Measurements from ENCODE around the gene EIF4E2. TPM values are rescaled to one million over a fixed set of nuclear protein-coding genes. Genes with fewer than 3 reads are reported as not detected.

The EIF4E2 gene
- total RNA-seq, 1 donor from 2014 or later, result 97.0 TPM

DNA sequence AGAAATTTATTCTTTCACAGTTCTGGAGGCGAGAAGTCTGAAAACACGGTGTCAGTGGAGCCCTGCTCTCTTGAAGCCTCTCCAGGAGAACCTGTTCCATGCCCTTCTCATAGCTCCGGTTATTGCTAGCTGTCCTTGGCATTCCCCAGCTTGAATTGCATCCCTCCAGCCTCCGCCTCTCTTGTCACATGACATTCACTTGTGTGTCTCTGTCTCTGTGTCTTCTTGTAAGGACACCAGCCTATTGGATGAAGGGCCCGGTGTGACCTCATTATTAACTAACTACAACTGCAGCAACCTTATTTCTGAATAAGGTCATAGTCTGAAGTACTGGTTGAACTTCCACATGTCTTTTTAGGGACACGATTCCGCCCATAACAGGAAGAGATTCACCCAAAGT is 34.9 kb upstream of the EIF4E2 start:
- no peak overlapping the region for H3K4me3 Mint-ChIP-seq
- H3K27ac Mint-ChIP-seq, result no peak overlapping the region
- peaks cover 18% of the 10 kb centered on the region for H3K27me3 ChIP-seq
- H3F3A ChIP-seq (ENCODE audit: low read depth), result no peaks in the 10 kb centered on the region
- H3K36me3 ChIP-seq, result no peaks in the 10 kb centered on the region
- H3K36me3 Mint-ChIP-seq, result no peaks in the 10 kb centered on the region
- no peaks in the 10 kb centered on the region for H4K20me1 ChIP-seq (ENCODE audit: low read depth)
- H2AFZ ChIP-seq (replicated peaks), result no peak overlapping the region
- no peaks in the 10 kb centered on the region for H3K4me1 ChIP-seq
- H3K4me3 ChIP-seq, result no peak overlapping the region
- H3K4me2 ChIP-seq, result no peak overlapping the region
- H3K4me1 Mint-ChIP-seq, result peaks cover 13% of the 10 kb centered on the region
- H3K27ac ChIP-seq, result no peak overlapping the region
- H3K9ac ChIP-seq, result no peak overlapping the region
- H3K27me3 Mint-ChIP-seq (ENCODE audit: insufficient read depth, low read depth), result peaks cover 24% of the 10 kb centered on the region
- TF ChIP-seq CTCF (IDR thresholded peaks at IDR 0.05) (no peak), EZH2 (IDR thresholded peaks at IDR 0.05) (no peak), EZH2phosphoT487 (IDR thresholded peaks at IDR 0.05) (no peak)
- no peak for DNase-seq (ENCODE audit: low spot score)
- H3K9me3 Mint-ChIP-seq, result no peaks in the 10 kb centered on the region
- no peaks in the 10 kb centered on the region for H3K79me2 ChIP-seq (ENCODE audit: low read depth)
- H3K9me3 ChIP-seq (ENCODE audit: low read depth), result no peaks in the 10 kb centered on the region

- Histone ChIP-seq H3K4me2 (no peak overlapping the region), H3K36me3 (no peaks in the 10 kb centered on the region), H3K79me2 (ENCODE audit: low read depth) (no peaks in the 10 kb centered on the region), H4K20me1 (ENCODE audit: low read depth) (peaks cover 2% of the 10 kb centered on the region), H3K27me3 (peaks cover 27% of the 10 kb centered on the region), H3K27ac (no peak overlapping the region), H3K9ac (no peak overlapping the region), H3F3A (ENCODE audit: low read depth) (no peaks in the 10 kb centered on the region), H3K4me3 (no peak overlapping the region), H2AFZ (replicated peaks) (no peak overlapping the region), H3K4me1 (no peaks in the 10 kb centered on the region), H3K9me3 (ENCODE audit: low read depth) (no peaks in the 10 kb centered on the region)
- Mint-ChIP-seq H3K4me1 (peaks cover 15% of the 10 kb centered on the region), H3K27ac (no peak overlapping the region), H3K9me3 (no peaks in the 10 kb centered on the region), H3K4me3 (no peak overlapping the region), H3K36me3 (no peaks in the 10 kb centered on the region), H3K27me3 (ENCODE audit: insufficient read depth, low read depth) (peaks cover 29% of the 10 kb centered on the region)
- no peak for TF ChIP-seq EZH2 (IDR thresholded peaks at IDR 0.05)
- no peak for TF ChIP-seq CTCF (IDR thresholded peaks at IDR 0.05)
- no peak for TF ChIP-seq EZH2phosphoT487 (IDR thresholded peaks at IDR 0.05)
- DNase-seq (ENCODE audit: low spot score), result no peak
Observed at GRCh38 chr2:232516551-232516950, 33.9 kb upstream of the EIF4E2 start.

- DNase-seq (ENCODE audit: low spot score), result no peak
- H3K9me3 Mint-ChIP-seq, result no peaks in the 10 kb centered on the region
- Histone ChIP-seq H3K4me2 (no peak overlapping the region), H3K4me3 (no peak overlapping the region), H3K9me3 (ENCODE audit: low read depth) (no peaks in the 10 kb centered on the region), H3K4me1 (peaks cover 6% of the 10 kb centered on the region), H3K27ac (no peak overlapping the region), H3K9ac (no peak overlapping the region), H2AFZ (replicated peaks) (no peak overlapping the region), H3K36me3 (no peaks in the 10 kb centered on the region), H3F3A (ENCODE audit: low read depth) (no peaks in the 10 kb centered on the region), H4K20me1 (ENCODE audit: low read depth) (peaks cover 19% of the 10 kb centered on the region), H3K79me2 (ENCODE audit: low read depth) (no peaks in the 10 kb centered on the region), H3K27me3 (peaks cover 50% of the 10 kb centered on the region)
- peaks cover 12% of the 10 kb centered on the region for H3K4me1 Mint-ChIP-seq
- H3K27me3 Mint-ChIP-seq (ENCODE audit: insufficient read depth, low read depth), result peaks cover 36% of the 10 kb centered on the region
- H3K27ac Mint-ChIP-seq, result no peak overlapping the region
- H3K36me3 Mint-ChIP-seq, result no peaks in the 10 kb centered on the region
- H3K4me3 Mint-ChIP-seq, result no peak overlapping the region
- no peak for TF ChIP-seq EZH2 (IDR thresholded peaks at IDR 0.05)
- TF ChIP-seq EZH2phosphoT487 (IDR thresholded peaks at IDR 0.05), result no peak
- TF ChIP-seq CTCF (IDR thresholded peaks at IDR 0.05), result no peak
Observed at GRCh38 chr2:232518844-232519243, 31.6 kb upstream of the EIF4E2 start.
